Hypothalamus (tissue), 51 donors: ENCODE measurements around the gene OVOL3.
"Not testable (repeated sequence)": the region's sequence is repeated elsewhere in the genome, so short reads cannot be mapped to it uniquely, and the experiment has no call there.

ENCODE experiments used
- DNase-seq, 51 donors: peaks; one replicate each; lab custom pipeline; 2025; lab: John Stamatoyannopoulos, UW

Gene OVOL3

DNA sequence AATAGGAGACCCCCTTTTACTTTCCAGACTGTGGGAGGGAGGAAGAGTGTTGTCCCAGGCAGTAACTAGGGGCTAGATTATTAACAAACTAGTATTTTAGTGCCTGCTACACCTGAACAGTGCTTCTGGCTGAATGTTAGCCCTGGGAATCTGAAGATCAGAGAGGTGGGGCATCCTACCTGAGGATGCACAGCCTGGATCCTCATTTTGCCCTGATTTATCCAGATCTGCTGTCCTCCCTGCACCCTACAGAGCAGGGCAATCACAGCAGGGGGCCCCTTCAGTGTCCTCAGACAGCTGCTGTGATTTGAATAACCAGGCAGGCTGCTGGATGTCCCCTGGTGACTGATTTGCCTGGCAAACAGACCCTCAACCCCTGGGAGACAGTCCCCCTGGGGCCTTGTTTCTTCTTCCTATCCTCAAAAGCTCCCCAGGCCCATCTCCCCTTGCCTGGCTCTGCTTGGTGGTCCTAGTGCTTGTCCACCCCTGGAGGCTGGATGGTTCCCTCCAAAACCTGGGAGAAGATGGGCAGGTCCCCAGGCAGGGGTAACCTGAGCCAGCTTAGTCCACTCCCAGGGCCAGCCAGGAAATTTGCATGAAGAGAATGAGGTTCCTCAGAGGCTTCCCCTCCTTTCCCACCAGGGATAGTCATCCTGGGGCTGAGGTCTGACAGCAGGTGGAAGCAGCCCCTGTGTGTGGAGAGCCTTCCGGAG, at the start of gene OVOL3:
TSS of gene OVOL3 (plus strand) at position 657 of the 713 bp plus-strand sequence. CDS start 60 bp downstream, outside the sequence.
- no peak for DNase-seq

GRCh38 chr19:36061367-36061766, 49.6 kb upstream of the OVOL3 start:
- DNase-seq: no peak

DNA sequence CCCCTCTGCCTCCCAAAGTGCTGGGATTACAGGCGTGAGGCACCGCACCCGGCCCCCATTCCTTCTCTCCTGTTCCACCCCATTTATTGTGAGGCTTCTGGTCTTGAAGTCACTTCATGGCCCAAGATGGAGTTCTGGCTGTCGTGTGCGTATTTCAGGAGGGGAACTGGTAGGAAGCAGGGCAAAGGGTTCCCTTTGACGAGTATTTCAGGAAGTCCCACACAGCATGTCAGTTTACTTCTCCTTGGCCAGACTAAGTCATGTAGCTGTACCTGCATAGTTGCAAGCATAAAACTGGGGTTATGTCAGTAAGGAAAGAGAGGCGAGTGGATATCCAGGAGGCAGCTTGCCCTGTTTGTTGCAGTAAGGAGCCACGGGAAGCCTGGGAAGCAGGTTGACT, 46.1 kb upstream of the OVOL3 start:
- DNase-seq: no peak

DNA sequence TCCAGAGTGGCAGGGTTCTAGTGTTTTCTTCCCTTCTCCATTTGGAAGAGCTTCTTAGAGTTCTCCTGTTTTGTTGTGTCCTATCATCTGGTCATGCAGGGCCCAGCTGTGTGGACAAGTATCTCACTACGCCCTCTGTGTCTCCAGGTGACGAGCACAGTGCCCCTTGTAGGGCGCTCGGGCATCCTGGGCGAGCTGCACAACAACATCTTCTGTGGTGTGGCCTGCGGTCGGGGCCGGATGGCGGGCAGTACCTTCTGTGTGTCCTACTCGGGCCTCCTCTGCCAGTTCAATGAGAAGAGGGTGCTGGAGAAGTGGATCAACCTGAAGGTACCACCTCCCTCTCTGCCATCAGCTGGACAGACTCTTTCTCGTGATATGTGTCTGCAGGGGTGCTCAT, 43.3 kb upstream of the OVOL3 start:
- no peak for DNase-seq

DNA sequence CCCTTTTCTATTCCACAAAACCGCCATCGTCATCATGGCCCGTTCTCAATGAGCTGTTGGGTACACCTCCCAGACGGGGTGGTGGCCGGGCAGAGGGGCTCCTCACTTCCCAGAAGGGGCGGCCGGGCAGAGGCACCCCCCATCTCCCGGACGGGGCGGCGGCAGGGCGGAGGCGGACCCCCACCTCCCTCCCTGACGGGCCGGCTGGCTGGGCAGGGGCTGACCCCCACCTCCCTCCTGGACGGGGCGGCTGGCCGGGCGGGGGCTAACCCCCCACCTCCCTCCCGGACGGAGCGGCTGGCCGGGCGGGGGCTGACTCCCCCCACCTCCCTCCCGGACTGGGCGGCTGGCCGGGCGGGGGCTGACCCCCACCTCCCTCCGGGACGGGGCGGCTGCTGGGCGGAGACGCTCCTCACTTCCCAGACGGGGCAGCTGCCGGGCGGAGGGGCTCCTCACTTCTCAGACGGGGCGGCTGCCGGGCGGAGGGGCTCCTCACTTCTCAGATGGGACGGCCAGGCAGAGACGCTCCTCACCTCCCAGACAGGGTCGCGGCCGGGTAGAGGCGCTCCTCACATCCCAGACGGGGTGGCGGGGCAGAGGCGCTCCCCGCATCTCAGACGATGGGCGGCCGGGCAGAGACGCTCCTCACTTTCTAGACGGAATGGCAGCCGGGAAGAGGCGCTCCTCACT, 42.0 kb upstream of the OVOL3 start:
- not testable (repeated sequence) for DNase-seq

DNA sequence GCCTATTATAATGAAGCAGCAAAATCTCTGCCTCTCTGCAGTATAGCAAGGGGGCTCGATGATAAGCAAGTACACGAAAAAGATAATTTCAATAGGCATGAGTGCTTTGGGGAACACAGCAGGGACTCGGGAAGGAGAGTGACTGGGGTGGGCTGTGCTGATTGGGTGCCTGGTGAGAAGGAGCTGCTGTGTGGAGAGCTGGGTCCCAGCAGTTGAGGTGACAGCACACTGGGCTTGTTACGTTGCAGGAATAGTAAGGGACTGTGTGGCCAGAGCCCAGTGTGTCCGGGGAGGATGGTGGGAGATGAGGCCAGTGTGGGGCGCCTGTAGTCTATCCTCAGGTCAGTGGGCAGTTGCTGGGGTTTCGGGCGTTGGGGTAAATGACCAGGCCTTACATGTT, 38.9 kb upstream of the OVOL3 start:
- no peak for DNase-seq

- DNase-seq: no peak
Measured at GRCh38 chr19:36073121-36073876, 37.6 kb upstream of the OVOL3 start.

DNA sequence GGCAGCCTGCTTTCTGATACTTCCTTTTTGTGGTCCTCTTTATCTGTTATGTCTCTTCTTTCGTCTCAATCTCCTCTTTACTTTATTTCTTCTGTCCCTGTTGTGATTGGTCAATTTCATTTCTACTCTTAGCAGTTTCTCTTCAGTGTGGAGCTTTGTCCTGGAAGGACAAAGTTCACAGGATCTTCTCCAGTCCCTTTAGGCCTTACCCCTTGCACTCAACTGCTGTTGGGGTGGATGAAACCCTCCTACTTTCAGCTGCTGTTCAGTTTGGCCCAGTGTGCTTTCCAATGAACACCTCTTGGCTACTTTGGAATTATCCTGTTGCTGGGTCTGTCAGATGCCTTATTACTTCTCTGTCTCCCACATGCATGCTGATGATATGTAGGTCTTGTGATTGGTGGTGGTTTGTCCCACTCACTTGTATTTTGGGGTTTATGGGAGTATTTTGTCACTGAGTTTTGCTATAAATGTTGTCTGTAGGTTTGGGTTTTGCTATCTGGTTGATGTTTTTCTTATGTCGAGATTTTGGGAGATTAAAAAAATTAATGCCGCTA, 31.5 kb upstream of the OVOL3 start:
- DNase-seq: no peak

- DNase-seq: peak in 32 of 51 donors; percentile 1 to 83 (median 36)
Measured at GRCh38 chr19:36081385-36081784, 29.6 kb upstream of the OVOL3 start.

DNA sequence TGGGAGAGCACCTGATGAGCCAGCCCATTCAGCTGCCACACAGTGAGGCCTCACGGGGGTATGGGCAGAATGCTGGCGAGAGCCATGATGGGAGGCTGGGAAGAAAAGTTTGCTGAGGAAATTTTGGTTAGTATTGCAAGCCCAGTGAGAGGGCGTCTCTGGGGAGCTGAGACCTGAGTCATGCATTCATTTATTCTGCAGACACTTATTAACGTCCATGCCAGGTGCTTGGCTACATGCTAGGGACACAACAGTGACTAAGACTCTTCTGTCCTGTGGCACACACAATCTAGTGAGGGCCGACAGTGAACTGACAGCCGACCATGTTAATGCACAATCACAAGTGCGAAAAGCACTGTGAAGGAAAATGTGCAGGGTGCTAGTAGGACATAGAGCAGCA, 29.0 kb upstream of the OVOL3 start:
- DNase-seq: no peak

DNA sequence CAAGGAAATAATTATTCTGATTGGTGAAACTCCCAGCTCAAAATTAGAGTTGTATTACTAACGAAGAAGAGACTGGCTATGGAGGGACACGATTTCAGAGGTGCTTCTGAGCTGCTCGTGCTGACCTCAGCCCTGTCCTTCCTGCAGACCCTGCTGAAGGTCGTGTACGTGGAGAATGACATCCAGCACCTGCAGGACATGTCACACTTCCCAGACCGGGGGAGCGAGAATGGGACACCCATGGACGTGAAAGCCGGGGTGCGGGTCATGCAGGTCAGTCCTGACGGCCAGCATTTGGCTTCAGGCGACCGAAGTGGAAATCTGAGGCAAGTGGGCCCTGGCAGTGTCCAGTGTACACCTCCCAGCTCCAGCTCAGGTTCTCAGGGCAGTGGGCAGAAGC, 28.0 kb upstream of the OVOL3 start:
- DNase-seq: no peak

GRCh38 chr19:36084231-36085009, 26.5 kb upstream of the OVOL3 start:
- no peak for DNase-seq

DNA sequence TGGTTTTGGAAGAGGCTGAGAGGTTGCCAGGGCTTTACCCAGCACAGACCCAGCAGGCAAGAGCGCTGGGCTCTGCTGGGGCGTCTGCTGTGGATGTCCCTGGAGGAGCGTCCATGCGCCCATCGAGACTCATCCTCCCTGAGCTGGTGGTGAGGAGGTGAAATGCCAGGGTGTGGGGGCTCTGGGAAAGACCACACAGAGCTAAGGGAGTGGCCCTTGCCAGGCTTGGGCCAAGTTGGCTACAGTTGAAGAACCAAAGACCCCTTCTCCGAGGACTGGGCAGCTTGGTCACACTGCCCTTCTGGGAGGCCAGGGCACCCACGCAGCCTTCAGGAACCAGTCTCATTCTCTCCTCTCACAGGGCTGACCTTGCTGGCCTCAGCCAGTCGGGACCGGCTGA, 24.6 kb upstream of the OVOL3 start:
- no peak for DNase-seq

DNA sequence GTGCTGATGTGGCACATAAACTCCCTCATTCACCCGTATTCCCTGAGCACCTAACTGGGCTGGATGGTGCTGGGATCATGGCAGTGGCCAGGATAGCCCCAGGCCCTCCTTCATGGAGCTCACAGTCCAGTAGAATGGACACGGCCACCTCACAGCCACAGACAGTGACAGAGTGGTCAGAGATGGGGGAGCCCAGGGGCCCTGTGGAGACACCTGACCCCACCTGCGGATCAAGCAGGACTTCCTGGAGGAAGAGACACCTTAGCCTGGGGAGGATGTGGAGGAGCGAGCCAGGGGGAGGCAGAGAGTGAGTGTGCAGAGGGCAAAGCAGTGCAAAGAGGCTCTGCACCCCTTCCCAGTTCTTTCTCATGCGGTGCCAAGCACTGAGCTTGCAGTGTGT, 21.1 kb upstream of the OVOL3 start:
- no peak for DNase-seq

- no peak for DNase-seq
Measured at GRCh38 chr19:36090910-36091695, 19.8 kb upstream of the OVOL3 start.

- peak in 1 of 51 donors; percentile 8 for DNase-seq
Measured at GRCh38 chr19:36092566-36092965, 18.4 kb upstream of the OVOL3 start.

- DNase-seq: peak in 3 of 51 donors; percentile 11 to 40 (median 14)
Measured at GRCh38 chr19:36093146-36093662, 17.7 kb upstream of the OVOL3 start.

- DNase-seq: peak in 15 of 51 donors; percentile 6 to 58 (median 34)
Measured at GRCh38 chr19:36093687-36094086, 17.3 kb upstream of the OVOL3 start.

DNA sequence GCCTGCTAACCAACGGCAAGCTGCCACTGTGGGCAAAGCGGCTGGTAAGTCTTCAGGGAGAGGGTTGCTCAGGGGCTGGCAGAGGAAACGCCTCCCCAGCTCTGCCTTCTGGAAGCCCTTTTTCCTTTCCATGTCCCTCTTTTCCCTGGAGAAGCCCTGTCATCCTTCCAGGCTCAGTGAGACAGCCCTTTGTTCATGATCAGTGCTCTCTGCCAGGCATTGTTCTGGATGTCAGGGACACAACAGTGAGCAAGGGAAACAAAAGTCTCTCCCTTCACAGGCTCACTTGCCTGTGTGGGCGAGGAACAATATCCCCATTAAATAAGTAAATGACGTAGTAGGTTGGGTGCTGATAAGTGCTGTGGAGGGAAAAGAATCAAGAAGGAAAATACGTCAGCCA, 13.9 kb upstream of the OVOL3 start:
- DNase-seq: peak in 44 of 51 donors; percentile 10 to 94 (median 64)
